Esophagus muscularis mucosa (tissue), 4 donors: ENCODE measurements around the gene GMEB1. TPM values are rescaled to one million over a fixed set of nuclear protein-coding genes. Genes with fewer than 3 reads are reported as not detected.
"Not testable (repeated sequence)": the region's sequence is repeated elsewhere in the genome, so short reads cannot be mapped to it uniquely, and the experiment has no call there.

Experiments used
- DNase-seq: peaks from one replicate; pipeline ENCODE4 v3.0.0-alpha.2; 2017; ENCODE audit errors: extremely low spot score
- H3K27ac ChIP-seq, 4 donors: fragments of 200-600 bp; sonication (generic); replicated peaks in 1 of 4; 1 replicate in 3 of 4; 2 replicates in 1 of 4; pipeline ENCODE4 v1.5.1; 2016 to 2019; ENCODE audit warnings: mild to moderate bottlenecking in 1 of 4
- H3K27me3 ChIP-seq, 4 donors: fragments of 200-600 bp; sonication (generic); one replicate each; pipeline versions ENCODE4 v1.5.1 to v1.6.0; 2016 to 2019
- H3K36me3 ChIP-seq, 4 donors: fragments of 200-600 bp; sonication (generic); one replicate each; pipeline ENCODE4 v1.5.1; 2016 to 2019
- H3K4me1 ChIP-seq, 4 donors: fragments of 200-600 bp; sonication (generic); one replicate each; pipeline ENCODE4 v1.5.1; 2016 to 2019
- H3K4me3 ChIP-seq, 4 donors: fragments of 200-600 bp; sonication (generic); 1 replicate in 2 of 4; 2 replicates in 2 of 4; pipeline ENCODE4 v1.5.1; 2016 to 2019; ENCODE audit warnings: mild to moderate bottlenecking in 4 of 4, moderate library complexity in 1 of 4
- H3K9me3 ChIP-seq, 4 donors: fragments of 200-600 bp; sonication (generic); 1 replicate in 3 of 4; 2 replicates in 1 of 4; pipeline ENCODE4 v1.5.1; 2016 to 2019
- CTCF ChIP-seq, 3 experiments: fragments of 200-600 bp in 2 of 3; fragments of 450-650 bp in 1 of 3; sonication (generic) in 2 of 3; IDR thresholded peaks; one replicate each; pipeline ENCODE4 v1.5.1; 2017 to 2019; ENCODE audit warnings: antibody characterized with exemption in 3 of 3, mild to moderate bottlenecking in 2 of 3, moderate library complexity in 1 of 3
- EP300 ChIP-seq: sonication (generic); formaldehyde crosslinking; IDR thresholded peaks from one replicate; pipeline ENCODE4 v1.6.1; 2017; ENCODE audit warnings: antibody characterized with exemption
- POLR2A ChIP-seq: fragments of 450-650 bp; IDR thresholded peaks from one replicate; pipeline ENCODE4 v1.6.1; 2017; ENCODE audit warnings: antibody characterized with exemption, moderate library complexity, mild to moderate bottlenecking, low read depth
- POLR2AphosphoS5 ChIP-seq, 2 donors: sonication (generic); formaldehyde crosslinking; IDR thresholded peaks; one replicate each; pipeline ENCODE4 v1.6.1; 2017; ENCODE audit warnings: antibody characterized with exemption in 2 of 2
- WGBS: methylation state at CpG from one replicate; pipeline ENCODE4 v1.1.5; 2018; 5-methylcytosine and 5-hydroxymethylcytosine counted together
- intact Hi-C: fragments of 100-400 bp; cut with DNase I; formaldehyde crosslinking; loops from one replicate; pipeline ENCODE4 v1.15.1; 2023
- total RNA-seq, 4 donors: library from RNA; depleted of rRNA; stranded (reverse); fragments of >200 nt; gene quantifications; one replicate each; pipeline versions ENCODE4 v1.1.0 to v1.2.1, GENCODE V29; 2016

GMEB1 gene
- total RNA-seq, 4 donors from 2014 or later = 7.1 to 11.0 (median 9.8) TPM

GRCh38 chr1:28648008-28648473 lies 20.5 kb upstream of the GMEB1 start:
- no peaks in the 10 kb centered on the region for H3K9me3 ChIP-seq
- H3K36me3 ChIP-seq = no peaks in the 10 kb centered on the region
- WGBS = 1% methylated on average over 18 of the region's 18 CpGs
- peaks cover 25 to 35% (median 29%) of the 10 kb centered on the region in 4 donors for H3K4me1 ChIP-seq
- peak overlapping the region; percentile 80 to 92 (median 88) for H3K27ac ChIP-seq
- TF ChIP-seq POLR2AphosphoS5 (IDR thresholded peaks at IDR 0.05) = peak in 1 of 2 donors; percentile 89
- TF ChIP-seq POLR2A = no peak
- no peak for TF ChIP-seq CTCF (IDR thresholded peaks at IDR 0.05)
- no peak for TF ChIP-seq EP300
- H3K4me3 ChIP-seq = peak overlapping the region; percentile 46 to 58 (median 52)
- peak; percentile 97 for DNase-seq
- no peaks in the 10 kb centered on the region for H3K27me3 ChIP-seq
- intact Hi-C loops = loop anchor here (10.0 kb wide), 2 partner anchors 237 to 537 kb away; partner anchors contain the start of gene SRSF4

GRCh38 chr1:28648474-28649198 lies 19.9 kb upstream of the GMEB1 start, which contains the start of gene RNU11:
Gene RNU11 (plus strand): TSS chr1:28648600.
- H3K4me1 ChIP-seq = peaks cover 25 to 32% (median 27%) of the 10 kb centered on the region in 4 donors
- no peaks in the 10 kb centered on the region for H3K36me3 ChIP-seq
- peak within 1 kb of the TSS; percentile 80 to 92 (median 88) for H3K27ac ChIP-seq
- no peaks in the 10 kb centered on the region for H3K27me3 ChIP-seq
- peak; percentile 96 to 100 for TF ChIP-seq POLR2AphosphoS5 (IDR thresholded peaks at IDR 0.05)
- TF ChIP-seq POLR2A = peak; percentile 100
- no peak for TF ChIP-seq CTCF (IDR thresholded peaks at IDR 0.05)
- TF ChIP-seq EP300 = no peak
- WGBS = 4% methylated on average over 26 of the region's 28 CpGs
- intact Hi-C loops = loop anchor here (10.0 kb wide), 2 partner anchors 236 to 536 kb away; partner anchors contain the start of gene SRSF4
- H3K9me3 ChIP-seq = no peaks in the 10 kb centered on the region
- H3K4me3 ChIP-seq = peak within 1 kb of the TSS; percentile 46 to 58 (median 52)
- DNase-seq = peak; percentile 98

- H3K27ac ChIP-seq, H3K27me3 ChIP-seq, H3K4me3 ChIP-seq, H3K36me3 ChIP-seq, intact Hi-C loops, DNase-seq, H3K9me3 ChIP-seq: not testable (repeated sequence)
- 89% methylated on average over 13 of the region's 13 CpGs for WGBS
- H3K4me1 ChIP-seq = peaks cover 6 to 10% (median 8%) of the 10 kb centered on the region in 4 donors
Measured at GRCh38 chr1:28653063-28653462, 15.5 kb upstream of the GMEB1 start.

- H3K4me3 ChIP-seq, H3K36me3 ChIP-seq, H3K27me3 ChIP-seq, H3K4me1 ChIP-seq, H3K27ac ChIP-seq, intact Hi-C loops, H3K9me3 ChIP-seq, DNase-seq: not testable (repeated sequence)
- 67% methylated on average over 3 of the region's 3 CpGs for WGBS
Measured at GRCh38 chr1:28653870-28654269, 14.7 kb upstream of the GMEB1 start.

GRCh38 chr1:28655448-28656311 lies 12.9 kb upstream of the GMEB1 start:
- intact Hi-C loops, H3K4me3 ChIP-seq, H3K4me1 ChIP-seq, H3K27me3 ChIP-seq, H3K9me3 ChIP-seq, DNase-seq, H3K27ac ChIP-seq, H3K36me3 ChIP-seq: not testable (repeated sequence)
- 88% methylated on average over 10 of the region's 10 CpGs for WGBS

GRCh38 chr1:28656335-28656734 lies 12.2 kb upstream of the GMEB1 start:
- H3K4me3 ChIP-seq = no peak overlapping the region
- TF ChIP-seq CTCF (IDR thresholded peaks at IDR 0.05) (no peak), EP300 (no peak), POLR2A (no peak), POLR2AphosphoS5 (IDR thresholded peaks at IDR 0.05) (no peak)
- H3K36me3 ChIP-seq = no peaks in the 10 kb centered on the region
- 94% methylated on average over 6 of the region's 6 CpGs for WGBS
- no peaks in the 10 kb centered on the region for H3K27me3 ChIP-seq
- no peaks in the 10 kb centered on the region for H3K9me3 ChIP-seq
- H3K27ac ChIP-seq = no peak overlapping the region
- intact Hi-C loops = no loop called here
- no peak for DNase-seq
- H3K4me1 ChIP-seq = no peaks in the 10 kb centered on the region
